ENCODE data around the gene TAL1.

DNA sequence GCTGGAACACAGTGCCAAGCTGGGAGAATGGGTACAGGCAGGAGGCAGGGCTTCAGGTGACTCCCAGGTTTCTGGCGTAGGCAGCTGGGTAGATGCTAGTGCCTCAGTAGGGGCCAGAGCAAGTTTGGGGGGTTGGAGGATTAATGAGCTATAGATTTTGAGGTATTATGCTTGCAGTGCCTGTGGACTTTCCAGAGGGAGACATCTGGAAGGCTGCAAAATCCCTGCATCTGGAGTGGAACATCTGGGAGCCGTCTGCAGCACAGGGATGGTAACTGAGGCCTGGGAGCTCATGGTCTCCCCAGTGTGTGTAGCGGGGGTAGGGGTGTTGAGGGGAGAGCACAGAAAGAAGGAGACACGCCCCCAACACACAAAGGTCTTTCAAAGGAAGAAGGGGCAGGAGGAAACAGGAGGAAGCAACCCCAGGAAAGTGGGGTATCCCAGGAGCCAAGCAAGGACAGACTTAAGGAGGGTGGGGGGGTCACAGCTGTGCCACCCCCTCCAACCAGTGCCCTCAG is 40.0 kb downstream of the TAL1 start:
- TF ChIP-seq, protein P1, sequence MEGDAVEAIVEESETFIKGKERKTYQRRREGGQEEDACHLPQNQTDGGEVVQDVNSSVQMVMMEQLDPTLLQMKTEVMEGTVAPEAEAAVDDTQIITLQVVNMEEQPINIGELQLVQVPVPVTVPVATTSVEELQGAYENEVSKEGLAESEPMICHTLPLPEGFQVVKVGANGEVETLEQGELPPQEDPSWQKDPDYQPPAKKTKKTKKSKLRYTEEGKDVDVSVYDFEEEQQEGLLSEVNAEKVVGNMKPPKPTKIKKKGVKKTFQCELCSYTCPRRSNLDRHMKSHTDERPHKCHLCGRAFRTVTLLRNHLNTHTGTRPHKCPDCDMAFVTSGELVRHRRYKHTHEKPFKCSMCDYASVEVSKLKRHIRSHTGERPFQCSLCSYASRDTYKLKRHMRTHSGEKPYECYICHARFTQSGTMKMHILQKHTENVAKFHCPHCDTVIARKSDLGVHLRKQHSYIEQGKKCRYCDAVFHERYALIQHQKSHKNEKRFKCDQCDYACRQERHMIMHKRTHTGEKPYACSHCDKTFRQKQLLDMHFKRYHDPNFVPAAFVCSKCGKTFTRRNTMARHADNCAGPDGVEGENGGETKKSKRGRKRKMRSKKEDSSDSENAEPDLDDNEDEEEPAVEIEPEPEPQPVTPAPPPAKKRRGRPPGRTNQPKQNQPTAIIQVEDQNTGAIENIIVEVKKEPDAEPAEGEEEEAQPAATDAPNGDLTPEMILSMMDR (IDR thresholded peaks at IDR 0.05 in 4 of 5, conservative IDR thresholded peaks at IDR 0.05 in 1 of 5): no peak
- no peak for TF ChIP-seq POLR2A (IDR thresholded peaks at IDR 0.05)

Data from gastrocnemius medialis (tissue), 4 donors.